A549 treated with ZK216348 at 1 μM for 4 hours (cell line): Measurements from ENCODE around the gene RIMOC1. TPM values are rescaled to one million over a fixed set of nuclear protein-coding genes. Genes with fewer than 3 reads are reported as not detected.

Experiments
- total RNA-seq: library from RNA; stranded (reverse); fragments of 200-300 nt; extraction: Qiagen RNA extraction; gene quantifications from 5 replicates; pipeline ENCODE4 v1.2.3, GENCODE V29; 2022; ENCODE audit warnings: low read depth

RIMOC1 gene, protein sequence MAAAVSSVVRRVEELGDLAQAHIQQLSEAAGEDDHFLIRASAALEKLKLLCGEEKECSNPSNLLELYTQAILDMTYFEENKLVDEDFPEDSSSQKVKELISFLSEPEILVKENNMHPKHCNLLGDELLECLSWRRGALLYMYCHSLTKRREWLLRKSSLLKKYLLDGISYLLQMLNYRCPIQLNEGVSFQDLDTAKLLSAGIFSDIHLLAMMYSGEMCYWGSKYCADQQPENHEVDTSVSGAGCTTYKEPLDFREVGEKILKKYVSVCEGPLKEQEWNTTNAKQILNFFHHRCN
- total RNA-seq: 6.0 to 13.1 TPM (median 10.0 TPM) in 5 replicates

DNA sequence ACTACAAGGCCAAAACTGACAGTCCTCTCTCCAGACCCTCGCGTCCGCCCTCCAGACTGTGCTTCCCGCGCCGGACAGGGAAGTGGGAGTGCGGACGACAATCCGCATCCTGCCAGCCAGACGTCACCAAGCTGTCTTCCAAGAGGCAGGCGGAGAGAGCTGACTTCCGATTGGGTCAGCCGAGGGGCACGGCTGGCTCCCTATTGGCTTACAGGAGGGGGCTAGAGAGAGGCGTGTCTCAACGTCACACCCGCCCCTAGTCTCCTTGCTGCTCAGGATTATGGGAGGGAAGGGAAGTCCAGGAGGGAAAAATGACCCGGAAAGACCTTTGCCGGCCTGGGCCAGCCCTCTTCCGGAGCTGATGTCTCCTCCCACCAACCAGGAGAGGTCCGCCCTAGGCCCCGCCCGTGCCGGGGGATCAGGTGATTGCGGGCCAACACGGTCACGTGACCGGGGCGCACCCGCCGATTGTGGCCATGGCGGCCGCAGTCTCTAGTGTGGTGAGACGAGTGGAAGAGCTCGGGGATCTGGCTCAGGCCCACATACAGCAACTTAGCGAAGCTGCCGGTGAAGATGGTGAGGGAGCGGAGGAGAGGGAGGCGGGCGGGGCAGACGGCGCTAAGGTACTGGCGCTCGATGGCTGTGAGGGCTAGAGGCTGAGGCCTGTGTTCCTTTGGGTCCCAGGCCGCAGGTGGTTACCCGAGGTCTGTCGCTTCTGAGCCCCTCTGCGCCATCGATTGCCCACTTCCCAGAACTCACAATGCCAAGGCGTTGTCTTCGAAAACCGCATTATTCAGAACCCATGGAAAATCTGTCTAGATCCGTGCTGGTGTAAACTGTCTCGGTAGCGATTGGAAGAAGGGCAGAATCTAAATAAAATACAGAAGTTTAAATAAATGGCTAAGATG is at the start of gene RIMOC1:
RIMOC1 (plus strand) TSS at position 453 of the 908 bp plus-strand sequence; CDS start at position 477, 24 bp downstream.

DNA sequence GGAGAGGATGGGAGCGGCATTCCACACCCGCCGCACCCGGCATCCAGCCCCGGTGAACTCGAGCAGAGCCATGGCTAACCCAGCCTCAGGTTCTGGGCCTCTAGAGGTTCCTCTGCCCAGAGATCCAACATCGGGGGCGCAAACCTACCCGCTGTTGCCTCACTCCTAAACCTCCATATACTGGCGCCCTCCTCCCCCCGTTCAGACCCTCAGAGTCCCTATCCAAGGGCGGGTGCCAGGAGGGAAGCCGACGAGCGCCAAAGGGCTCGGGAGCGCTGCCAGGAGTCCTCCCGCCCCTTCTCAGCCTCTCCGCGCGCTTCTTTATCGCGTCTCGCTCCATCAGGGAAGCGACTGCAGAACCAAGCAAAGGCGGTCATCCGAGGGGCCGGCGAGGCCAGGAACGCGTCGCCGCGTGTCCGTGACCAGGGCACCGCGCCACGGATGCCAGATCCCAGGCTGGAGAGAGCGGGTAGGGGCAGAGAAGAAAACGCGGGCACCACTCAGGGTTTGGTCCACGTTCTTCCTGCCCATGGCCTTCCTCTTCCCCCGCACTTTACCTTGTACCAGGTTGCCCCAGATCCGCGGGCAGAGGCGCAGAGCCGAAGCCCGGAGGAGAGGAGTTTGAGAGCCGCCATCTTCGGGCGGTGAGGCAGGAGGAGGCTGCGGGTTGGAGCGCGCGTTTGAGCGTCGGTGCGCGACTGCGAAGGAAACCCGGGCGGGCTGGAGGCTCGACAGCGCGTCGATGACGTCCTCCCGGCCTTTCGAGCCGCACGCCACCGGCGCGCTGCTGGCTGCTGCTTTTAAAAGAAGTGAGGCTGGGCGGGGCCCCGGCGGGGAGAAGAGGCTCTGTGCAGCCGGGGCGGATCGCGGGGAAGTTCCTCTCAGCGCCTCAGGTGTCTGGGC is 34.2 kb upstream of the RIMOC1 start, which contains the start of gene OXCT1:
OXCT1 (minus strand) TSS at position 702 of the 903 bp plus-strand sequence; CDS start at position 635, 67 bp downstream.

DNA sequence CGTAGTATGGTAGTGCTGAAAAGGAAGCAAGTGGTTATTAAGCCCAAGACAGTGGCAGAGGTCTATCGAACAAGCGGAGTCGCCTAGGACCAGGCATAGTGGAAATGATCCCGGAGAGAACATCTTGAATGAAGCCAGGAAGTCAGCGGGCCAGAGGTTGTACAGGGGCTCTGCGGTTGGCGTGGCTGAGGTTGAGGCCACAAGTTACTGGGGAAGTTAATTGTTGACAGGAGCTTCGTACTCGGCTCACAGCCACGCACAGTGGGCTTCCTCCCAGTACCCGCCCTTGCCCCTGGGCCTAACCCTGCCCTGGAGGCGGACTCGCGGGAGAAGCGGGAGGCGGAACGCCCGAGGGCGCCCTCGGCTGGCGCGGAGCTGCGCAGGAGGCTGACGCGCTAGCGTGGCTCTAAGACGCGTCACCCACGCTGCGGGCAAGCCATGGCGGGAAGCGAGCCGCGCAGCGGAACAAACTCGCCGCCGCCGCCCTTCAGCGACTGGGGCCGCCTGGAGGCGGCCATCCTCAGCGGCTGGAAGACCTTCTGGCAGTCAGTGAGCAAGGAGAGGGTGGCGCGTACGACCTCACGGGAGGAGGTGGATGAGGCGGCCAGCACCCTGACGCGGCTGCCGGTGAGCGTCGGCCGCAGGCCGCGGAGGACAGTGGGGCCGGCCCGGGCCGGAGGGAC is 20.9 kb downstream of the RIMOC1 start, which contains the start of gene FBXO4:
FBXO4 (plus strand) TSS at position 410 of the 683 bp plus-strand sequence; CDS start at position 439, 29 bp downstream.

Other genes starting within 250 kb of the RIMOC1 start
- gene OXCT1, start 33.9 kb upstream of the RIMOC1 start, total RNA-seq: 2.4 to 4.9 TPM (median 2.6 TPM) in 5 replicates
- gene FBXO4, start 20.9 kb downstream of the RIMOC1 start, total RNA-seq: 5.2 to 7.6 TPM (median 7.3 TPM) in 5 replicates